A673 (cell line): ENCODE measurements around the gene AMZ2.
"Not testable (repeated sequence)": the region's sequence is repeated elsewhere in the genome, so short reads cannot be mapped to it uniquely, and the experiment has no call there.

Experiments
- EZH2 ChIP-seq: fragments of 200-600 bp; sonication (generic); IDR thresholded peaks from 2 replicates; pipeline ENCODE4 v1.6.1; 2017; ENCODE audit warnings: borderline replicate concordance, low read depth, mild to moderate bottlenecking, mixed read lengths, antibody characterized with exemption, low read length; ENCODE audit not compliant: poor library complexity, severe bottlenecking
- TF ChIP-seq, protein P1 (sequence below): fragments of 300-800, 200-600 bp; sonication (generic); conservative IDR thresholded peaks from 2 replicates; pipeline ENCODE4 v1.5.1; 2017; ENCODE audit warnings: low read depth, mild to moderate bottlenecking, antibody characterized with exemption, low read length, moderate library complexity, mixed read lengths

DNA sequence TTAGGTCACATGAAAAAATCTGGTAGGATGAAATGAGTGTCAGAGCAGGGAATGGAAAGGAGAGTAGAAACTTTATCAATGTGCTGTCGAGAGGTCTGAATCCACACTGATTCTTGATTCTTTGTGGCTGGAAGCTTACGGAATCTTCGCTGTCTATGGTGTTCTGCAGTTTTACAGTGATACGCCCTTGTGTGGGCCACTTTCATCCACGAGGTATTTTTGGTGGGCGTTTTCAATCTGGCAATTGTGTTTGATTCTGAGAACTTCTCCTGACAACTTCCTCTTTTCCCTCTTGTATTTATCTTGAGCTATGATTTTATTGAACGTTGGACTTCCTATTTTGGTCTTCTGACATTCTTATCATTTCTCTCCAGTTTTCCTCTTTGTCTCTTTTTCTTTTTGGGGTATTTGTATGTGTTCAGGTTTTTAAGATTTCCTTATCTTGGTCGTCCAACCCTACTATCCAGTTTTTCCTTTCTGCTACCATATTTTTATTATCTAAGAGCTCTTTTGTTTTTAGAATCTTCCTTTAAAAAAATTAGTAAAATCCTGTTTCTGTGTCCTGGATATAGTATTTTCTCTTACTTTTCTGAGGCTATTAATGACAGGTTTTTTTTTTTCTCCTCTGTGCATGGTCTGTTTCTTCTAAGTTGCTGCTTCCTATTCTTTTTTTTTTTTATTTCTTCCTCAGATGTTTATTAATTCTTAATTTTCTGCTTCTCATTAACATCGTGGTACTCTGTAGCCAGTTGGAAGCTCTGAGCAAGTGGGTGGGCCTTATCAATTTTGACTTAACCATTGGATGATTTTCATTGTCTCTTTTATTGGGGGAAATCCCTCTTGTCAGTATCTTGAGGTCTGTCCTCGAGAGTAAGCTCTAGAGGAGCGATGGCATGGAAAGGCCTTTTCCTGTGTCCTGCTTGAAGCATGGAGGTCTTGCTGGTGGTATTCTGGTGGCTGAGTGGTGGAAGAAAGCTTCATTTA, 34.1 kb upstream of the AMZ2 start:
- TF ChIP-seq EZH2: not testable (repeated sequence)
- TF ChIP-seq, protein P1, sequence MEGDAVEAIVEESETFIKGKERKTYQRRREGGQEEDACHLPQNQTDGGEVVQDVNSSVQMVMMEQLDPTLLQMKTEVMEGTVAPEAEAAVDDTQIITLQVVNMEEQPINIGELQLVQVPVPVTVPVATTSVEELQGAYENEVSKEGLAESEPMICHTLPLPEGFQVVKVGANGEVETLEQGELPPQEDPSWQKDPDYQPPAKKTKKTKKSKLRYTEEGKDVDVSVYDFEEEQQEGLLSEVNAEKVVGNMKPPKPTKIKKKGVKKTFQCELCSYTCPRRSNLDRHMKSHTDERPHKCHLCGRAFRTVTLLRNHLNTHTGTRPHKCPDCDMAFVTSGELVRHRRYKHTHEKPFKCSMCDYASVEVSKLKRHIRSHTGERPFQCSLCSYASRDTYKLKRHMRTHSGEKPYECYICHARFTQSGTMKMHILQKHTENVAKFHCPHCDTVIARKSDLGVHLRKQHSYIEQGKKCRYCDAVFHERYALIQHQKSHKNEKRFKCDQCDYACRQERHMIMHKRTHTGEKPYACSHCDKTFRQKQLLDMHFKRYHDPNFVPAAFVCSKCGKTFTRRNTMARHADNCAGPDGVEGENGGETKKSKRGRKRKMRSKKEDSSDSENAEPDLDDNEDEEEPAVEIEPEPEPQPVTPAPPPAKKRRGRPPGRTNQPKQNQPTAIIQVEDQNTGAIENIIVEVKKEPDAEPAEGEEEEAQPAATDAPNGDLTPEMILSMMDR: not testable (repeated sequence)
